Lung (tissue), 12 donors: ENCODE data around the gene RGS3. TPM values are rescaled to one million over a fixed set of nuclear protein-coding genes. Genes with fewer than 3 reads are reported as not detected.
A peak's percentile ranks its signal among the peaks of the same experiment; 100 is the strongest.

ENCODE experiments used
- ATAC-seq: fragments of 200-7000 bp; cut with Tn5 transposase; one replicate; pipeline ENCODE4 v1.9.1; 2020; ENCODE audit warnings: moderate number of reproducible peaks; ENCODE audit not compliant: insufficient read depth, low FRiP score
- DNase-seq, 3 donors: peaks; one replicate each; pipeline ENCODE4 v3.0.0-alpha.2; 2013 to 2017
- H3K27ac ChIP-seq, 2 donors: one replicate each; pipeline ENCODE4 v1.5.1; 2013; ENCODE audit warnings: mild to moderate bottlenecking in 2 of 2, moderate library complexity in 2 of 2, control low read depth in 1 of 2, inconsistent platforms in 1 of 2, low read depth in 1 of 2, low read length in 1 of 2
- H3K27me3 ChIP-seq, 3 donors: one replicate each; pipeline ENCODE4 v1.5.1; 2013; ENCODE audit warnings: low read length in 2 of 3; ENCODE audit not compliant: control insufficient read depth in 3 of 3, insufficient read depth in 3 of 3
- H3K36me3 ChIP-seq, 4 donors: one replicate each; pipeline ENCODE4 v1.5.1; 2013; ENCODE audit warnings: low read length in 4 of 4, mild to moderate bottlenecking in 1 of 4, moderate library complexity in 1 of 4; ENCODE audit not compliant: control insufficient read depth in 4 of 4, insufficient read depth in 4 of 4
- H3K4me1 ChIP-seq, 5 donors: one replicate each; pipeline ENCODE4 v1.5.1; 2013; ENCODE audit warnings: low read length in 5 of 5, mild to moderate bottlenecking in 2 of 5, moderate library complexity in 1 of 5; ENCODE audit not compliant: control insufficient read depth in 5 of 5, insufficient read depth in 5 of 5
- H3K4me3 ChIP-seq: one replicate; pipeline ENCODE4 v1.5.1; 2013; ENCODE audit warnings: mild to moderate bottlenecking, control low read depth, moderate library complexity
- H3K9ac ChIP-seq, 2 donors: one replicate each; pipeline ENCODE4 v1.5.1; 2013; ENCODE audit warnings: low read length in 2 of 2, control low read depth in 1 of 2; ENCODE audit not compliant: insufficient read depth in 1 of 2
- H3K9me3 ChIP-seq, 4 donors: one replicate each; pipeline ENCODE4 v1.5.1; 2013; ENCODE audit warnings: low read length in 3 of 4, mild to moderate bottlenecking in 1 of 4, moderate library complexity in 1 of 4; ENCODE audit not compliant: control insufficient read depth in 4 of 4, insufficient read depth in 3 of 4
- CTCF ChIP-seq: IDR thresholded peaks from 2 replicates; pipeline ENCODE4 v1.5.1; 2012; ENCODE audit warnings: mild to moderate bottlenecking; ENCODE audit errors: control extremely low read depth, extremely low read depth
- WGBS, 2 donors: extraction: QIAGEN DNeasy Blood & Tissue Kit; methylation state at CpG; one replicate each; pipeline ENCODE4 v1.1.7; 2013; 5-methylcytosine and 5-hydroxymethylcytosine counted together
- polyA plus RNA-seq, 2 donors: library from polyadenylated mRNA; stranded (reverse); fragments of 200-250 nt; gene quantifications; one replicate each; pipeline ENCODE4 v1.2.1, GENCODE V29; 2013
- total RNA-seq, 2 donors: library from RNA; depleted of rRNA in 1 of 2; stranded (reverse); fragments of >200 nt in 1 of 2; gene quantifications; one replicate each; pipeline ENCODE4 v1.2.1, GENCODE V29; 2014 to 2021
- donor health status: control.
- donor health status: control.
- donor health status: Bipolar disorder and iron deficiency.
- donor health status: healthy.
- donor health status: DM: yes; HTN: yes; CAD: no.

The RGS3 gene
- total and polyA plus RNA-seq, 4 donors, result 43.0 to 91.8 (median 73.9) TPM

GRCh38 chr9:113454914-113455761, 8.4 kb upstream of the RGS3 start:
- DNase-seq, result peak; percentile 62 to 80 (median 65)
- no peaks in the 10 kb centered on the region for H3K36me3 ChIP-seq
- 42 to 63% methylated on average over 5 of the region's 5 CpGs for WGBS, 2 donors
- no peak overlapping the region for H3K4me3 ChIP-seq
- peaks cover 2 to 16% (median 13%) of the 10 kb centered on the region in 5 donors for H3K4me1 ChIP-seq
- H3K27ac ChIP-seq, result peak overlapping the region; percentile 82 to 93
- ATAC-seq, result peak; percentile 83
- TF ChIP-seq CTCF, result no peak
- no peak overlapping the region for H3K9ac ChIP-seq
- no peaks in the 10 kb centered on the region for H3K27me3 ChIP-seq
- no peaks in the 10 kb centered on the region for H3K9me3 ChIP-seq

GRCh38 chr9:113456235-113456634, 7.3 kb upstream of the RGS3 start:
- peaks cover 0 to 4% (median 0%) of the 10 kb centered on the region in 3 donors for H3K27me3 ChIP-seq
- ATAC-seq (no peak), DNase-seq (no peak)
- no peak overlapping the region for H3K9ac ChIP-seq
- H3K9me3 ChIP-seq, result no peaks in the 10 kb centered on the region
- WGBS, 2 donors, result 93% methylated on average over 2 of the region's 2 CpGs
- peaks cover 2 to 16% (median 13%) of the 10 kb centered on the region in 5 donors for H3K4me1 ChIP-seq
- H3K27ac ChIP-seq, result peak overlapping the region; percentile 56 to 82
- TF ChIP-seq CTCF, result no peak
- no peaks in the 10 kb centered on the region for H3K36me3 ChIP-seq
- no peak overlapping the region for H3K4me3 ChIP-seq

GRCh38 chr9:113461285-113461684, 2.2 kb upstream of the RGS3 start:
- 78 to 98% methylated on average over 3 of the region's 3 CpGs for WGBS, 2 donors
- Histone ChIP-seq H3K27ac (no peak overlapping the region), H3K36me3 (no peaks in the 10 kb centered on the region), H3K9ac (no peak overlapping the region), H3K9me3 (no peaks in the 10 kb centered on the region), H3K4me3 (no peak overlapping the region), H3K27me3 (peaks cover 0 to 15% (median 0%) of the 10 kb centered on the region in 3 donors), H3K4me1 (peaks cover 0 to 15% (median 7%) of the 10 kb centered on the region in 5 donors)
- no peak for TF ChIP-seq CTCF
- ATAC-seq, result no peak
- no peak for DNase-seq
